Measurements from ENCODE around the gene NUDT16L1.

NUDT16L1 gene

GRCh38 chr16:4663465-4663776 lies 29.9 kb upstream of the NUDT16L1 start:
- TF ChIP-seq RAD21 (IDR thresholded peaks at IDR 0.05; ENCODE audit: low read depth) (no peak), FOXM1 (IDR thresholded peaks at IDR 0.05; ENCODE audit: borderline replicate concordance, low read depth) (no peak), TAF1 (IDR thresholded peaks at IDR 0.05; ENCODE audit: low read depth) (no peak), EP300 (IDR thresholded peaks at IDR 0.05; ENCODE audit: borderline replicate concordance) (no peak), CEBPB (IDR thresholded peaks at IDR 0.05) (no peak), REST (IDR thresholded peaks at IDR 0.05; ENCODE audit: low read depth) (no peak), CREB1 (IDR thresholded peaks at IDR 0.05; ENCODE audit: low read depth) (no peak), MAX (IDR thresholded peaks at IDR 0.05) (no peak), TCF12 (IDR thresholded peaks at IDR 0.05; ENCODE audit: low read depth) (no peak), USF1 (IDR thresholded peaks at IDR 0.05) (no peak), EGR1 (IDR thresholded peaks at IDR 0.05) (no peak), TEAD4 (IDR thresholded peaks at IDR 0.05) (no peak), ZBTB7A (IDR thresholded peaks at IDR 0.05; ENCODE audit: low read depth) (no peak)

GRCh38 chr16:4663777-4664465 lies 29.4 kb upstream of the NUDT16L1 start:
- no peak for TF ChIP-seq TEAD4 (IDR thresholded peaks at IDR 0.05)
- TF ChIP-seq RAD21 (IDR thresholded peaks at IDR 0.05; ENCODE audit: low read depth) = no peak
- TF ChIP-seq CREB1 (IDR thresholded peaks at IDR 0.05; ENCODE audit: low read depth) = no peak
- no peak for TF ChIP-seq TAF1 (IDR thresholded peaks at IDR 0.05; ENCODE audit: low read depth)
- TF ChIP-seq CEBPB (IDR thresholded peaks at IDR 0.05) = no peak
- TF ChIP-seq EP300 (IDR thresholded peaks at IDR 0.05; ENCODE audit: borderline replicate concordance) = no peak
- no peak for TF ChIP-seq REST (IDR thresholded peaks at IDR 0.05; ENCODE audit: low read depth)
- no peak for TF ChIP-seq EGR1 (IDR thresholded peaks at IDR 0.05)
- TF ChIP-seq YY1 (IDR thresholded peaks at IDR 0.05; ENCODE audit: low read depth) = no peak
- TF ChIP-seq NFIC (IDR thresholded peaks at IDR 0.05) = no peak
- no peak for TF ChIP-seq MAX (IDR thresholded peaks at IDR 0.05)

- TF ChIP-seq REST (IDR thresholded peaks at IDR 0.05; ENCODE audit: low read depth) = no peak
- TF ChIP-seq EGR1 (IDR thresholded peaks at IDR 0.05) = no peak
- TF ChIP-seq MAX (IDR thresholded peaks at IDR 0.05) = no peak
- TF ChIP-seq TEAD4 (IDR thresholded peaks at IDR 0.05) = no peak
- no peak for TF ChIP-seq EP300 (IDR thresholded peaks at IDR 0.05; ENCODE audit: borderline replicate concordance)
- no peak for TF ChIP-seq FOXM1 (IDR thresholded peaks at IDR 0.05; ENCODE audit: borderline replicate concordance, low read depth)
- no peak for TF ChIP-seq TAF1 (IDR thresholded peaks at IDR 0.05; ENCODE audit: low read depth)
- TF ChIP-seq RAD21 (IDR thresholded peaks at IDR 0.05; ENCODE audit: low read depth) = no peak
- no peak for TF ChIP-seq USF1 (IDR thresholded peaks at IDR 0.05)
- TF ChIP-seq ZBTB7A (IDR thresholded peaks at IDR 0.05; ENCODE audit: low read depth) = no peak
- TF ChIP-seq CREB1 (IDR thresholded peaks at IDR 0.05; ENCODE audit: low read depth) = no peak
Observed at GRCh38 chr16:4664538-4665418, 28.6 kb upstream of the NUDT16L1 start.
